GM18873 (cell line): ENCODE data around the gene CYP46A1.
"Not testable (repeated sequence)": the region's sequence is repeated elsewhere in the genome, so short reads cannot be mapped to it uniquely, and the experiment has no call there.

Source experiments
- ATAC-seq: cut with Tn5 transposase; IDR thresholded peaks from one replicate; pipeline ENCODE4 v1.9.1; 2021; ENCODE audit warnings: mild to moderate bottlenecking, moderate library complexity, moderate number of reproducible peaks; ENCODE audit not compliant: unreplicated experiment, low FRiP score

Gene CYP46A1

DNA sequence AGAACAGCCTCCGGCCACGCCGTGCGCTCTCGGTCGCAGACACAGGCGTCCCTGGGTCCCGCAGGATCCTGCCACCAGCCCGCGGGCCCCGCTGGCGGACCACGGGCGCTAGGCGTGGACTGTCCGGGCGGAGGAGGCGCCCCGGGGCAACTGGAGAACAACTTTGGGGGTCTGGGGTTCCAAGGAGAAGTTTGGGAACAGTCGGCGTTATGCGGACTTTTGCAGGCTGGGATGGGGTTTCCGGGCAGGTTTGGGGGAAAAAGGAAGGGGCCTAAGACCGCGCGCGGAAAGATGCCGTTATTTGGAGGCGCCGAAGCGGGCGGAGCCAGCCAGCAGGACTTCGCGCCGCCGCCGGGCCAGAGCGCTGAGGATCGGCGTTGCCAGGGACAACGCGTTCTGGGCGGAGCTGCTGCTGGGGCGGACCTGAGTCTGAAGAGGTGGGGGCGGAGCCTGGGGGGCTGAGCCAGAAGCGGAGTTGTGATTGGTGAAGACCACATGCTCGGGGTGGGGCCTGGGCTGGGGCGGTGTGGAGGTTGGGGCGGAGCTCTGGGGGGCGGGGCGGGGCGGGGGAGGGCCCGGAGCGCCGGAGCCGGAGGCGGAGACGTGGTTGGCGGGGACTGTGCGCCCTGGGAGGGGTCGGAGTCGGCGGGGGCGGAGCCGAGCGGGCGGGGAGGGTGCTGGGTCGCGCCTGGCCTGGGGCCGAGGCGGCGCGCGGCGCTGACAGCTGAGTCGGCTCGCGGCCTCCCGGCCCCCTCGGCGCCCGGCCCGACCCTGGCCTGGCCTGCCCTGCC lies at the start of gene CYP46A1:
Gene CYP46A1 (plus strand): TSS at position 680 of the 791 bp plus-strand sequence. CDS start 120 bp downstream, outside the sequence.
- ATAC-seq = peak; percentile 94

DNA sequence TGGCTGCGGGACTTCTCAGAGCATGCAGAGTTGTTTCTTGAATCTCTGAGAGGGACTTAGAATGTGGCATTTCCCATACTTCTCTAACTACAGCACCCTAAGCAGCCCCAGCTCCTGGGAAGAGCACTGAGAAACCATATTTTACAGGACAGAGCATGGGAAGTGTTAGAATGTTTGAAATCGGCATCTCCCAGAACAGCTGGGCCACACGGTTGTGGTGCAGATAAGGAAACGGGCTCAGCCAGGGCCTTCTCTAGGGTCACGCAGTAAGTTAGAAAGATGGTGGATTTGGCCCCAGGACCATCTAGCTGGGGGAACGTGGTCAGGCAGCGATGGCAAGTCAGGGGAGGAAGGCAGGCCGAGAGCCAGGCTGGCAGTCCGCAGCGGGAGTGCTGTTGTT lies 49.7 kb upstream of the CYP46A1 start:
- ATAC-seq = no peak

DNA sequence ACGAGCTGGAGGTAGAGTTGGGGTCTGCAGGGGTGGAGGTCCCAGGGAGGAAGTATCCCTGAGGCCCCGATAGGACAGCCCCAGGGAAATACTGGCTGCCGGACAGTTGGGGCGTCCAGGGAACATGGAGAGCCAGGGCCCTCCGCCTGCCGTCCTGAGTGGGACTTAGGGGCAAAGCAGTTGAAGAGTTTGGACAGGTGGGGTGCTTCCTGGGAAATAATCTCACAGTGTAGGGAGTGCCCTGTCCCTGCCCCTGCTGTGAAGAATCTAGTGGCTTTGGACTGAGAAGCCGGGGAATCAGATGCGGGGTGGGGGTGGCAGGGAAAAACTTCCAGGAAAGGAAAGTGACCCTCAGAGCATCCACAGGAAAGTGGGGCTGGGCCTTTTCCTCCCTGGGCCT lies 49.0 kb upstream of the CYP46A1 start:
- ATAC-seq = no peak

DNA sequence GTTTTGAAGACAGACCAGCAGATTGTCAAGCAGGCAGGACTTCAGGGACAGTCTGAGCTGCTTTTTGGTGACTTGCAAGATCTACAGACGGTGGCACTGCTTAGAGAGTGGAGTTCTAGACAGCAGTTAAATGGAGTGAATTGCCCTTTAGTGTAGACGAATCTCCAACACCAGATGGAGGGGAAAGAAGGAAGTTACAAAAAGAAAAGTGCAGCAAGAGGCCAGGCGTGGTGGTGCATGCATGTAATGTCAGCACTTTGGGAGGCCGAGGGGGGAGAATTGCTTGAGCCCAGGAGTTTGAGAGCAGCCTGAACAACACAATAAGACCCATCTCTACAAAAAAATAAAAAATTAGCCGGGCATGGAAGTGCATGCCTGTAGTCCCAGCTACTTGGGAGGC lies 47.6 kb upstream of the CYP46A1 start:
- no peak for ATAC-seq

DNA sequence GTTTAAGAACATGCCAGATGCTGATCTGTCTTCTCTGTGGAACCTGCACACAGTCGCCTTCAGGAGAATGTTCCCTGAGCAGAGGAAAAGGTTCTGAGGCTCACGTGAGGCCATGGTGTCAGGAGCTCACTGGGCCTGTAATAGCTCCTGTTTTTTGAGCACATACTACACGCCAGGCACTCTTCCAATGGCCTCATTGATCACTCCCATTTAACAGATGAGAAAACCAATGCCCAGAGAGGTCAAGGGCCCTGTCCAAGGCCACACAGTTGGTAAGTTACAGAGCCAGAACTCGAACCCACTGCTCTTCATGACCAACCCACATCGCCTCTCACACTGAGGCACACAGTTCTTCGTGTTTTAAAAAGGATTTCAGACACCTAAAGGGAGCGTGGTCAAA lies 46.5 kb upstream of the CYP46A1 start:
- no peak for ATAC-seq

DNA sequence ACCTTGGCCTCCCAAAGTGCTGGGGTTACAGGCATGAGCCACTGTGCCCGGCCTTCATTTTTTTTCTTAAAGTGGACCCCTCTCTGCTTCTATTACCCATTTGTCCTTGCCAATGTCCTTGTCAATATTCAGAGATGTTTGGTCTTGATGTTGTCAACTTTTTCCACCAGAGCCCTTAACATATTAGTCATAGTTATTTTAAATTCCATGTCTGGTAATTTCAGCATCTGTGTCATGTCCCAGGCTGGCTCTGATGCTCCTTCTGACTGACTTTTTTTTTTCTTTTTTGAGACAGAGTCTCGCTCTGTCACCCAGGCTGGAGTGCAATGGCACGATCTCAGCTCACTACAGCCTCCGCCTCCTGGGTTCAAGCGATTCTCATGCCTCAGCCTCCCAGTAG lies 41.3 kb upstream of the CYP46A1 start:
- ATAC-seq = not testable (repeated sequence)

DNA sequence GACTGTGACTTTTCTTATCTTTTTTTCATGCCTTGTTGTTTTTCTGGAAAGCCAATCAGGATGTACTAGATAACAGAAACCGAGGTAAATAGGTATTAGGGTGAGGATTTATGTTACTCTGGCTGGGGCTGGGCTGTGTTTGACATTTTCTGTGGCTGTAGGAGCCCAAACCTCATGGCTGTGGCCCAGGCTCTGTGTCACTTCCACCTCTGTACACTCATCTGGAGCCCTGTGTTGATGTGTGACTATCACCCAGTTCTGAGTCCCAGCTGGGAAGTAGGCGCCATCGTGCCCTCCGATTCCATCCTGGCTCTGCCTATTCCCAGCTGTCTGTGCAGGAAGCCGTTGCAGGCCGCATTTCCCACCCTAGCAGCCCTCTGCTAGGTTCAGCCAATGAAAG lies 40.8 kb upstream of the CYP46A1 start:
- ATAC-seq = no peak

DNA sequence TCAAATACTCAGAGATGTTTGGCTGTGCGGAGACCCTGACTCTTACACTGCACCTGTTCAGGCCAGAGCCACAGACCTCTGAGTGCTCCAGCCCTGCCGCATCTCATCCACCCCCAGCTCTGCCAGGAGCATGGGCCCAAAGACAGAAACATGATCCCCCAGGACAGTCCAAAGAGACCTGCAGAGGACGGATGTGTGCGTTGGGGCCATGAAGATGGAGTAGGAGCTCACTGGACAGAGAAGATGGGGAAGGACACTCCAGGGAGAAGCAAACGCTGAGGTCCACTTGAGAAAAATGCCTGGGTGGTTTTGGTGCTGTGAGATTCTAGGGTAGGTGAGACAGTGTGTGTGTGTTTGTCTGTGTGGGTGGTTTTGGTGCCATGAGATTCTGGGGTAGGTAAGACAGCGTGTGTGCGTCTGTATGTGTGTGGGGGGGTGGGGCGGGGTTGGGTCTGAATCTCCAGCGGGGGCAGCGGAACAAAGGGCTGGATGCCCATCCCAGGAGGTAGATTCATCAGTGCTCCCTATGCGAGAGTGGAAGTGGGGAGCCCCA lies 40.0 kb upstream of the CYP46A1 start:
- no peak for ATAC-seq

DNA sequence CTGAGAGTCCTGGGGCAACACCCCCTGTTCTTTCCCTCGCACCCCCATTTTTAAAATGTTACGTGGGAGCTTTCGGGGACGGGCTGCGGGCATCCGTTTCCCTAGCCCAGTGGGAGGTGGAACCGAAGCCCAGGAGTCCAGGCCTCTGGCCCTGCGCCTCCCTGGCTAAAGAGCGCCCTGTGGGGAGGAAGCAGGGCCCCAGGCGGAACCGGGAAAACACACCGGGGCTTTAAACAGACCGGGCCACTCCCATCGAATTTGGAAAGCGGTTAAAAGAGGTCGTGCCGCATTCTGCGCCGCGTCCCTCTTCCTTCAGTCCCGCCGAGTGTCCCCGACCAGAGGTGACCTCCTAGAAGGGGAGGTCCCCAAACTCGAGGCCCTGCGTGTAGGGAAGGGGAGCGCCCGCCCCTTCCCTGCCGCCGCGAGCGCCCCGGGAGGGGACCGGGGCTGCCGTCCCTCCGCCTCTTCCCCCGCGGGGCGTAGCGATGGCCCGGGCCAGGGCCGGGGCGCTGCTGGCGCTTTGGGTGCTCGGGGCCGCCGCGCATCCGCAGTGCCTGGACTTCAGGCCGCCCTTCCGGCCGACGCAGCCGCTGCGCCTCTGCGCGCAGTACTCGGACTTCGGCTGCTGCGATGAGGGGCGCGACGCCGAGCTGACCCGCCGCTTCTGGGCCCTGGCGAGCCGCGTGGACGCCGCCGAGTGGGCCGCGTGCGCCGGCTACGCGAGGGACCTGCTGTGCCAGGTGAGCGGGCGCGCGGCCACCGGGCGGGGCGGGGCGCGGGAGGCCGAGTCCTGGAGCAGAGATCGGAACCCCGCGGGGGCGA lies 39.2 kb upstream of the CYP46A1 start, which contains the start of gene HHIPL1:
Gene HHIPL1 (plus strand): TSS at position 407 of the 822 bp plus-strand sequence. CDS start 79 bp downstream, at position 486.
- no peak for ATAC-seq

DNA sequence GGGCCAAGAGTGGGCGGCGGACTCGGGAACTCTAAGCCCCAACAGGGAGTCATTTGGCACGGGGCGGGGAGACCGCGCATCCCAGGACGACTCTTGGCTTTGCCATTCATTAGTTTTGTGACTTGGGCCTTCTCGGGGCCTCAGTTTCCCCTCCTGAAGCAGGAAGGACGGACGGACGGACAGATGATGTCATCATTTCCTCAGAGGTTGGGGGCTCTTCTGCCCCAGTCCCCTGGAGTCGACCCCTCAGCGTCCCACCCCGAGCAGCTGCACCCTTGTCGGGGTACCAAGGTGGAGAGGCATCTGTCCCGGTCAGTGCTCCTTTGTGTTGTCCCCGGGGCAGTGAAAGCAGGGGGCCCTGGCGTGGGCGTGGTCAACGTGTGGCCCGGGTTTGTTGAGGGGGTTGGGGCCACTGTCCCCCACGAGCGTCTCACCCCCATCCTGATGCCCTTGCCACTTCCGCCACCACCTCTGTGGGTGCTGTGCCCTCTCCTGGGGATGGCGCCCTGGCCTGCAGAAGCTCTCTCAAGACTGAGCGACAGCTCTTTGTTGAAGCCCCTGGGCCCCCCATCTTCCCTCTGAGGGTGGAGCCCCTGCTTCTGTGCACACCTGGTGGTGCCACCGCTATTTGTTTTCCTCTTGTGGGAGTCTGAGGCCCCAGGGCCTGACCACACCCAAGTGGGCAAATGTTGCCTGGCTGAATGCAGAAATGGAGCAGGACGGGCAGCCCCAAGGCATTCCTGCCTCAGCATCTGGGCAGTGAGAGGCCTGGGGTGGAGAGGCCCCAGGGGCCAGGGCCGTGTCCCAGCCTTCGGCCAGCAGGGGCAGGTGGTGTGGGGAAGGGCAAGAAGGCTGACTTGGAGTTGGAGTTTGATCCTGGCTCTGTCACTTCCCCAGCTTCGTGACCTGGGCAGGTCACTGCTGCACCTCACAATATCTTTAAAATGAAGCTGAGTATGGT lies 38.3 kb upstream of the CYP46A1 start:
- ATAC-seq = no peak

DNA sequence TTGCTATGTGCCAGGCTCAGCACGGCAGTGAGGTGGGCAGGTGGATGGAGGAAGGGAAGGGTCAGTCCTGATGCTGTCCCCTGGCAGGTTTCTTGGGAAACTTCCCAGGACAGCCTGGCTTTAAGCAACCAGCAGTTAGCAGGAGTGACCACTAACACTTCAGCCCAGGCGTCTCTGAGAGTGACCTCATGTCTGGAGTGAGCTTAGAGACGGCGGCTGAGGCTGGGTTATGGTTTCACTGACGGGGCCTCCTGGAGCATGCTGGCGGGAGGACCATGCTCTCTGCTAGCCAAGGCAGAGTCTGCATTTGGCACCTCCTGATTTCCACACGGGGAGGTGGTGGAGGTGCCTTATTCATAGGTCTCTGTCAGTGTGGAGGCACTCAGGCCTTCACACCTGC lies 36.7 kb upstream of the CYP46A1 start:
- no peak for ATAC-seq

DNA sequence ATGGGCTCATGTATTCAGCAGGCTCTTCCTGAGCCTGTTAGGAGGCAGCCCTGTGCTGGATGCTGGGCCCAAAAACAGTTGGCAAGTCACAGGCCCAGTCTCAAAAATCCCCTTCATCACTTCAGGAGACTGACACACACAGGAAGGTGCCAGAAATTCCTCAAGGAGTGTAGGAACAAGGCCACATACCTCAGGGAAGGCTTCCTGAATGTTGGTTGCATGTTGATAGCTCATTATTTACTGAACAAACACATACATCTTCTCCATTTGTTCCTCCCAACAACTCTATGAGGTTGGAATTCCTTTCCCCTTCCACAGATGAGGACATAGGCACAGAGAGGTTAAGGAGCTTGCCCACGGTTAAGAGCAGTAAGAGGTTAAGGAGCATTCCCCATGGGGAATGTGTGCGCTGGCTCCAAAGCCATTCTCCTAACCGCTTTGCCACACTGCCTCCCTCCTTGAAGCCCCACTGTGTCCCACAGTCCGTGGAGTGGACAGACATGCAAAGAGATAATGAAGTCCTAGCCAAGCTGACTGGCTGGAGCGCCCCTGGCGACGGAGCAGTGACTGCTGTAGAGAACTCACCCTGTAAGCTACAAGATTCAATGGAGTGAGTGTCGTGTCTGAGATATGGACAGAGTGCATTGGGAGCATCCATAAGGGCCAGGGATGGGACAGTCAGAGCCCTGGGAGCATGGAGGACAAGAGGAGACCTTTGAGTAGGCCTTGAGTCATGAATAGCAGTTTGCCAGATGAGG lies 35.9 kb upstream of the CYP46A1 start:
- ATAC-seq = no peak

DNA sequence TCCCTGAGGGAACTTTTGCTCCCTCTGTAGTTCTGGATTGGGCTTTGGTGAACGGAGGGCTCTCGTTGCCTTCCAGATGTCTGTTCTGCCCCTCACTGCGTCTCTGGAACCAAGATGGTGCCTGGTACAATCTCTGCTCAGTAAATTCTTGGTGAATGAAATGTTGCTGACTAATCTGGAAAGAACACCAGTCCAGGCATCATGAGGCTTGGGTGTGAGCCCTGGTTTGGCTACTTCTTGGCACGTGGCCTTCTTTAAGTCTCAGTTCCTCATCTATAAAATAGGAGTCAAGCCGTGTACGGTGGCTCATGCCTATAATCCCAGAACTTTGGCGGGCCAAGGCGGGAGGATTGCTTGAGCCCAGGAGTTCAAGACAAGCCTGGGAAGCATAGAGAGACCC lies 34.9 kb upstream of the CYP46A1 start:
- no peak for ATAC-seq

DNA sequence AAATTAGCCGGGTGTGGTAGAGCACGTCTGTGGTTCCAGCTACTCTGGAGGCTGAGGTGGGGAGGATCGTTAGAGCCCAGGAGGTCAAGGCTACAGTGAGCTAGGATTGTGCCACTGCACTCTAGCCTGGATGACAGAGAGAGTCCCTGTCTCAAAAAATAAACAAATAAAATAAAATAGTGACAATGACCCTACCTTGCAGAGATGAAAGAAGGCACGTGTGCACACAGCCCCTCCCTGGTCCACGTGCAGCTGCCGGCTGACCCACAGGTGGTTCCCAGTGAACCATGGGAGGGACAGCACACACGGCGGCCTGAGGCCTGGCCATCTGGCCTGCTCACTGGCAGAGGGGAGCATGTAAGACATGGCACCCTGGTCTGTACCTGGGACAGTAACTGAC lies 34.5 kb upstream of the CYP46A1 start:
- ATAC-seq = no peak

DNA sequence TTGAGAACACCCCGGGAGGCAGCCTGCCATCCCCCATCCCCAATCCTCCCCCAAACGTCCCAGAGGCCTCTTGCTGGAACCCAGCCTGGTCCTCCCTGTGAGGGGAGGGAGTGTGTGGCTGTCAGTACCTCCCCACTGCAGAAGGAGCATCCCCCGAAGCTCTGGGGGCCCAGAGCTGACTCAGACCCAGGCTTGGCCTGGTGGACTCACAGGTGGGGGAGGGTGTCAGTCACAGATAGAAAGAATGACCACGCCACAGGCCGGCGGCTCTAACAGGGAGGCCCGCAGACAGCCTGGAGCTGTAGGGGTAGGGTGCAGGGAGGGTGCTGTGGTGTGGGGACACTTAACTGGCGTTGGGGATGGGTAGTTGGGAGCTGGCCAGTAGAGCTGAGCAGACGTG lies 33.9 kb upstream of the CYP46A1 start:
- no peak for ATAC-seq

DNA sequence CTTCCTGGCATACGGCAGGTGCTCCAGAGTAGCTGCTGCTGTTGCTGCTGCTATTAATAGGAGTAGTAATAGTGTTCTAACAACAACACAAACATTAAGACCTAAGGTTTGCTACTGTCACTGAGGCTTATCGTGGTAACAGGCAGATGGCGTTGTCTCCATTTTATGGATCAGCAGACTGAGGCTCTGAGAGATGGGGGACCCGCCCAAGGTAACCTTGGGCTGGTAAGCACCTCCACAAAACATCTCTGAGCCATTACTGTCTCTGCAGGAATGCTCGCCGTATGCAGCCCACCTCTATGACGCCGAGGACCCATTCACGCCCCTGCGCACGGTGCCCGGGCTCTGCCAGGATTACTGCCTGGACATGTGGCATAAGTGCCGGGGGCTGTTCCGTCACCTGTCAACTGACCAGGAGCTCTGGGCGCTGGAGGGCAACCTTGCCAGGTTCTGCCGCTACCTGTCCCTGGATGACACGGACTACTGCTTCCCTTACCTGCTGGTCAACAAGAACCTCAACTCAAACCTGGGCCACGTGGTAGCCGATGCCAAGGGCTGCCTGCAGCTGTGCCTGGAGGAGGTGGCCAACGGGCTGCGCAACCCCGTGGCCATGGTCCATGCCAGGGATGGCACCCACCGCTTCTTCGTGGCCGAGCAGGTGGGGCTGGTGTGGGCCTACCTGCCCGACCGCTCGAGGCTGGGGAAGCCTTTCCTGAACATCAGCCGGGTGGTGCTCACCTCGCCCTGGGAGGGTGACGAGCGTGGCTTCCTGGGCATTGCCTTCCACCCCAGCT lies 31.9 kb upstream of the CYP46A1 start:
- no peak for ATAC-seq

DNA sequence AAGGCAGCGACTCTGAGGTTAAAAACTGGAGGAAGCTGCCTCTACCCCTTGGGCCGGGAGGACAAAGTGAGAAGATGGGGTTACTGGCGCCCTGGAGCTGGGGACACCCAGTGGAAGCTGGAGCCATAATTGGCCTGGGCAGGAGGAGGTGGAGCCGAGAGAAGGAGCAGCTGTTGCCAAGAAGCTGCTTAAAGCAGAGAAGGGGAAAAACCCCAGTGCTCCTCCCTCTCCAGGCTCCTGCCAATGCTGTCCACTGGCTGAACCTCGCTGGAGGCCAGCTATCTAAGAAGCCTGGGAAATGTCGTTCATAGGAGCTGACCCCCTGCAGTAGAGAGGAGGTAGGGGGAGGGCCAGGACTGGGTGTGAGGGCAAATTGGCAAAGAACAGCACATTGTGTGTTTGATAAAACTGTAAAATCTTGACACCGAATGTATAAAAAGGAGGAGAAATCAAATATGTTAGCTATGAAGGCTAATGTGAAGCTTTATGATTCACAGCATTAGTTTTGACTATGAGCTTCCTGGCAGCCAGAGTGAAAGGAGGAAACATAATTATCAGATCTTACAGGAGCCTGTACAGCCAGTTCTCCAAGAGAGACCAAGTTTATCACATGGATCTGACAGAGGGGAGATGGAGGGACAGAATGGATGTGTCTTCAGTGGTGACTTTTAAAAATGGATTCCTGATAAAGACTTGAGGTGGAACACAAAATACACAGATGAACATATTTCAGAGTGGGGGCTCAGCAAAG lies 29.7 kb upstream of the CYP46A1 start:
- ATAC-seq = no peak

DNA sequence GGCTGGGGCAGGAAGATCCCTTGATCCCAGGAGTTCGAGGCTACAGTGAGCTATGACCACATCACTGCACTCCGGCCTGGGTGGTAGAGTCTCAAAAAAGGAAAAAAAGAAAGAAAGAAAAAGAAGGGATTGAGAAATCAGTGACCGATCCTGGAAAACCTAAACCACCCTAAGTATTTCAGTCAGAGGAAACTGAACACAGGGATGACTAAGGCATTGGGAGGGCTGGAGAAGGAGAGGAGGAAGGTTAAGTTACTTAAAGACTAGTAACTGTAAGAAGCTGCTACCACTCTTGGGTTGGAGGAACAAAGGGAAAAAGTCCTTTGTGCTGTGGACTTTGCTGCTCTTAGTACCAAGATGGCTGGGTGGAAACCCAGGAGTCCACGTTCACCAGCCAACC lies 28.6 kb upstream of the CYP46A1 start:
- ATAC-seq = no peak
